K562 (cell line): Measurements from ENCODE around the gene SCFD2. TPM values are rescaled to one million over a fixed set of nuclear protein-coding genes. Genes with fewer than 3 reads are reported as not detected.

Experiments
- ATF1 ChIP-seq, 2 experiments: fragments of 450-650 bp in 1 of 2; IDR thresholded peaks; 2 replicates each; pipeline ENCODE4 v1.6.1; 2016; ENCODE audit warnings: missing compliant biosample characterization in 1 of 2, missing genetic modification characterization in 1 of 2
- CREB1 ChIP-seq, 2 experiments: sonication (generic) in 1 of 2; formaldehyde crosslinking in 1 of 2; IDR thresholded peaks; 2 replicates each; pipeline versions ENCODE4 v1.6.1 to v1.8.0; 2012 to 2022; ENCODE audit warnings: inconsistent platforms in 1 of 2, mild to moderate bottlenecking in 1 of 2, missing genetic modification reagents in 1 of 2, moderate library complexity in 1 of 2
- FOXK1 ChIP-seq: sonication (generic); formaldehyde crosslinking; IDR thresholded peaks from 2 replicates; pipeline ENCODE4 v1.8.0; 2022; ENCODE audit warnings: missing genetic modification reagents, mild to moderate bottlenecking, borderline replicate concordance
- HNRNPL ChIP-seq: fragments of 200-400 bp; formaldehyde crosslinking; IDR thresholded peaks from 2 replicates; pipeline ENCODE4 v1.6.1; 2017; ENCODE audit warnings: low read depth, mild to moderate bottlenecking, low read length
- SMC3 ChIP-seq: conservative IDR thresholded peaks from 2 replicates; pipeline ENCODE4 v1.6.1; 2011; ENCODE audit warnings: low read depth, low read length, improper control_type of control experiment; ENCODE audit not compliant: insufficient read depth
- VEZF1 ChIP-seq: fragments of 200-800 bp; sonication (Bioruptor generic); IDR thresholded peaks from 2 replicates; pipeline ENCODE4 v1.6.1; 2017; ENCODE audit warnings: missing genetic modification characterization, missing compliant biosample characterization
- polyA plus RNA-seq, 8 experiments: library from polyadenylated mRNA; depleted of rRNA in 4 of 8; stranded (reverse) in 5 of 8; unstranded in 3 of 8; fragments of >200 nt; fragmentation: Nextera tagmentation in 2 of 8; fragmentation: Illumina TruSeq in 1 of 8; extraction: Ambion mirVana in 2 of 8; extraction: Trizol in 1 of 8; gene quantifications; 2 replicates each; pipeline versions ENCODE4 v1.2.1 to v1.2.3, GENCODE V29; 2011 to 2014; ENCODE audit warnings: inconsistent platforms in 1 of 8, missing spikeins in 1 of 8
- total RNA-seq, 7 experiments: library from RNA; depleted of rRNA in 6 of 7; stranded (reverse); fragments of >200 nt in 6 of 7; fragmentation: Illumina TruSeq in 2 of 7; extraction: Trizol in 2 of 7; gene quantifications; 2 replicates each; pipeline versions ENCODE4 v1.2.1 to v1.2.3, GENCODE V29; 2011 to 2021; ENCODE audit warnings: low replicate concordance in 1 of 7

SCFD2 gene
- total and polyA plus RNA-seq, 9 of the 15 experiments (the other 6 are each of a cell fraction or from before 2014, with no cell fraction given): 5.7 to 30.3 (median 22.8) TPM

GRCh38 chr4:52861879-52862616 lies 503.8 kb downstream of the SCFD2 start, which contains the start of gene RASL11B (continued):
- TF ChIP-seq VEZF1: 0 out of 2 replicates have a peak, but pooled peaks have one; percentile 21
- no peak for TF ChIP-seq HNRNPL
- peak; percentile 85; the same call in 1 of the 2 replicates for TF ChIP-seq FOXK1 (CRISPR knock-in tag)
- TF ChIP-seq SMC3: 0 out of 2 replicates have a peak, but pooled peaks have one; percentile 7
- TF ChIP-seq CREB1 (IDR thresholded peaks at IDR 0.05): no peak; the same call in 1 of the 2 replicates
- TF ChIP-seq CREB1 (CRISPR knock-in tag; IDR thresholded peaks at IDR 0.05): peak; percentile 37; the same call in 1 of the 2 replicates
- TF ChIP-seq ATF1 (CRISPR knock-in tag; IDR thresholded peaks at IDR 0.05): no peak
- TF ChIP-seq ATF1 (tag; IDR thresholded peaks at IDR 0.05): peak; percentile 39; the same call in 1 of the 2 replicates
